B cell (primary cell): Measurements from ENCODE around the gene GSTA2. TPM values are rescaled to one million over a fixed set of nuclear protein-coding genes. Genes with fewer than 3 reads are reported as not detected.

Experiments
- ATAC-seq: fragments of 200-7000 bp; cut with Tn5 transposase; one replicate; pipeline ENCODE4 v1.10.0; 2021; ENCODE audit warnings: low read depth, mild to moderate bottlenecking, moderate number of reproducible peaks, moderate library complexity
- CTCF ChIA-PET: fragments of 350-600 bp; sonication (Branson Sonifier 250); formaldehyde crosslinking; loops from one replicate; lab custom pipeline; 2021; ENCODE audit warnings: antibody characterized with exemption, inconsistent platforms; lab: Charles Lee
- POLR2A ChIA-PET: fragments of 350-600 bp; sonication (Branson Sonifier 250); formaldehyde crosslinking; loops from one replicate; lab custom pipeline; 2021; ENCODE audit warnings: antibody characterized with exemption; lab: Charles Lee
- DNase-seq: peaks from one replicate; pipeline ENCODE4 v3.0.0; 2013
- H2AFZ ChIP-seq: 2 replicates; pipeline ENCODE4 v1.6.1; 2012; ENCODE audit warnings: mild to moderate bottlenecking, low read depth, low read length; ENCODE audit not compliant: insufficient read depth, poor library complexity, severe bottlenecking
- H3K27ac ChIP-seq, 2 donors: 1 replicate in 1 of 2; 2 replicates in 1 of 2; pipeline ENCODE4 v1.5.1; 2012 to 2013; ENCODE audit warnings: low read length in 2 of 2, mild to moderate bottlenecking in 2 of 2, moderate library complexity in 1 of 2
- H3K27me3 ChIP-seq, 4 experiments: fragments of 200-600 bp in 1 of 4; sonication (generic) in 1 of 4; replicated peaks in 1 of 4; 1 replicate in 2 of 4; 2 replicates in 2 of 4; pipeline versions ENCODE4 v1.6.1 to v1.7.0; 2013 to 2016; ENCODE audit warnings: low read length in 3 of 4, mild to moderate bottlenecking in 2 of 4, mixed read lengths in 1 of 4, moderate library complexity in 1 of 4; ENCODE audit not compliant: insufficient read depth in 4 of 4, control insufficient read depth in 3 of 4; ENCODE audit errors: control extremely low read depth in 1 of 4
- H3K36me3 ChIP-seq, 2 experiments: replicated peaks in 1 of 2; 1 replicate in 1 of 2; 2 replicates in 1 of 2; pipeline versions ENCODE4 v1.6.1 to v1.7.1; 2013; ENCODE audit warnings: low read length in 1 of 2; ENCODE audit not compliant: insufficient read depth in 2 of 2, control insufficient read depth in 1 of 2; ENCODE audit errors: control extremely low read depth in 1 of 2, extremely low read depth in 1 of 2
- H3K4me1 ChIP-seq, 2 donors: fragments of 200-600 bp in 1 of 2; sonication (generic) in 1 of 2; 1 replicate in 1 of 2; 2 replicates in 1 of 2; pipeline versions ENCODE4 v1.5.1 to v1.6.1; 2013 to 2017; ENCODE audit warnings: low read length in 2 of 2; ENCODE audit not compliant: control insufficient read depth in 2 of 2, insufficient read depth in 2 of 2
- H3K4me2 ChIP-seq: replicated peaks from 2 replicates; pipeline ENCODE3; 2012; ENCODE audit warnings: mild to moderate bottlenecking, low read depth, low read length; ENCODE audit not compliant: poor library complexity, severe bottlenecking
- H3K4me3 ChIP-seq, 5 experiments: fragments of 200-600 bp in 1 of 5; sonication (generic) in 1 of 5; 1 replicate in 3 of 5; 2 replicates in 2 of 5; pipeline versions ENCODE4 v1.5.1 to v1.7.0; 2011 to 2016; ENCODE audit warnings: low read length in 4 of 5, mild to moderate bottlenecking in 4 of 5, low read depth in 2 of 5, control low read depth in 1 of 5, moderate library complexity in 1 of 5; ENCODE audit not compliant: insufficient read depth in 1 of 5; ENCODE audit errors: control extremely low read depth in 1 of 5, extremely low read depth in 1 of 5
- H3K79me2 ChIP-seq: fragments of 200-600 bp; sonication (generic); one replicate; pipeline ENCODE4 v1.6.0; 2016; ENCODE audit warnings: low read length; ENCODE audit not compliant: control insufficient read depth, insufficient read depth
- H3K9ac ChIP-seq: fragments of 200-600 bp; sonication (generic); 2 replicates; pipeline ENCODE4 v1.6.1; 2017; ENCODE audit warnings: mild to moderate bottlenecking, low read length, moderate library complexity
- H3K9me3 ChIP-seq, 3 donors: one replicate each; pipeline versions ENCODE4 v1.6.1 to v1.7.1; 2013; ENCODE audit warnings: low read length in 2 of 3; ENCODE audit not compliant: control insufficient read depth in 2 of 3, insufficient read depth in 1 of 3; ENCODE audit errors: control extremely low read depth in 1 of 3
- H4K20me1 ChIP-seq: 2 replicates; pipeline ENCODE4 v1.6.0; 2012; ENCODE audit warnings: mild to moderate bottlenecking, low read length; ENCODE audit not compliant: insufficient read depth, control insufficient read depth, poor library complexity, severe bottlenecking
- H3K27ac Mint-ChIP-seq: one replicate; pipeline ENCODE4 v1.8.0; 2021; ENCODE audit warnings: mixed read lengths
- H3K27me3 Mint-ChIP-seq: one replicate; pipeline ENCODE4 v1.8.0; 2021; ENCODE audit warnings: mixed read lengths
- H3K4me1 Mint-ChIP-seq: one replicate; pipeline ENCODE4 v1.8.0; 2021; ENCODE audit warnings: mixed read lengths
- H3K4me3 Mint-ChIP-seq: one replicate; pipeline ENCODE4 v1.8.0; 2021; ENCODE audit warnings: mixed read lengths
- H3K9me3 Mint-ChIP-seq: one replicate; pipeline ENCODE4 v1.8.0; 2022; ENCODE audit warnings: mixed read lengths; ENCODE audit not compliant: insufficient read depth
- CTCF ChIP-seq: fragments of 200-600 bp; IDR thresholded peaks from one replicate; pipeline ENCODE4 v1.8.0; 2022; ENCODE audit warnings: antibody characterized with exemption, mild to moderate bottlenecking
- EZH2 ChIP-seq: IDR thresholded peaks from 2 replicates; pipeline ENCODE4 v1.6.1; 2012; ENCODE audit warnings: borderline replicate concordance, low read depth, mild to moderate bottlenecking, moderate library complexity, low read length; ENCODE audit not compliant: insufficient read depth, poor library complexity, severe bottlenecking
- intact Hi-C: fragments of 100-400 bp; cut with micrococcal nuclease; formaldehyde crosslinking; loops from one replicate; pipeline ENCODE4 v1.10.0; 2022
- polyA plus RNA-seq: library from polyadenylated mRNA; depleted of rRNA; stranded (reverse); fragments of >200 nt; gene quantifications from 2 replicates; pipeline ENCODE4 v1.2.3, GENCODE V29; 2012
- total RNA-seq, 2 donors: library from RNA; stranded (reverse); fragments of 120-200 nt in 1 of 2; gene quantifications; 1 replicate in 1 of 2; 2 replicates in 1 of 2; pipeline versions ENCODE4 v1.2.3 to v1.2.4, GENCODE V29; 2013 to 2022

GSTA2 gene
- total and polyA plus RNA-seq, 2 donors (not counting 1 experiment from before 2014, with no cell fraction given) = not detected

GRCh38 chr6:52704060-52704459 is 59.2 kb downstream of the GSTA2 start:
- Histone ChIP-seq H3K27me3 (no peaks in the 10 kb centered on the region), H3K9me3 (peaks cover 0 to 3% (median 0%) of the 10 kb centered on the region in 3 donors), H3K4me2 (no peak overlapping the region), H3K79me2 (no peaks in the 10 kb centered on the region), H4K20me1 (no peaks in the 10 kb centered on the region), H3K27ac (no peak overlapping the region), H2AFZ (no peak overlapping the region), H3K36me3 (no peaks in the 10 kb centered on the region), H3K4me1 (no peaks in the 10 kb centered on the region), H3K4me3 (no peak overlapping the region), H3K9ac (no peak overlapping the region)
- intact Hi-C loops = no loop called here
- TF ChIP-seq EZH2 (no peak), CTCF (no peak)
- Mint-ChIP-seq H3K4me3 (no peak overlapping the region), H3K27ac (no peak overlapping the region), H3K4me1 (no peaks in the 10 kb centered on the region), H3K9me3 (no peaks in the 10 kb centered on the region), H3K27me3 (peaks cover 10% of the 10 kb centered on the region)
- no peak for DNase-seq
- ChIA-PET POLR2A (no interaction called here), CTCF (no interaction called here)
- ATAC-seq = no peak

Other genes starting within 250 kb of the GSTA2 start
- 13.3 and 14.0 TPM in 2 replicates for gene TRAM2, start 186.4 kb downstream of the GSTA2 start, total RNA-seq
- gene TRAM2, start 186.4 kb downstream of the GSTA2 start, polyA plus RNA-seq = 9.0 and 9.8 TPM in 2 replicates
- 5.9 and 9.5 TPM in 2 replicates for gene TMEM14A, start 92.4 kb downstream of the GSTA2 start, total RNA-seq
- gene TMEM14A, start 92.4 kb downstream of the GSTA2 start, polyA plus RNA-seq = 5.2 and 7.6 TPM in 2 replicates
- not detected in 2 replicates for gene GSTA1, start 40.3 kb upstream of the GSTA2 start, total RNA-seq
- not detected in 2 replicates for gene GSTA1, start 40.3 kb upstream of the GSTA2 start, polyA plus RNA-seq
- gene GSTA5, start 77.3 kb upstream of the GSTA2 start, total RNA-seq = not detected in 2 replicates
- gene GSTA5, start 77.3 kb upstream of the GSTA2 start, polyA plus RNA-seq = not detected in 2 replicates
- not detected in 2 replicates for gene GSTA3, start 146.2 kb upstream of the GSTA2 start, total RNA-seq
- gene GSTA3, start 146.2 kb upstream of the GSTA2 start, polyA plus RNA-seq = not detected in 2 replicates
- gene GSTA4, start 231.8 kb upstream of the GSTA2 start, total RNA-seq = 1.0 and 1.7 TPM in 2 replicates
- gene GSTA4, start 231.8 kb upstream of the GSTA2 start, polyA plus RNA-seq = 4.9 and 8.4 TPM in 2 replicates